ENCODE results near the gene EEFSEC.

Gene EEFSEC

GRCh38 chr3:128218548-128219257 is 65.4 kb downstream of the EEFSEC start:
- ATAC-seq = no peak

DNA sequence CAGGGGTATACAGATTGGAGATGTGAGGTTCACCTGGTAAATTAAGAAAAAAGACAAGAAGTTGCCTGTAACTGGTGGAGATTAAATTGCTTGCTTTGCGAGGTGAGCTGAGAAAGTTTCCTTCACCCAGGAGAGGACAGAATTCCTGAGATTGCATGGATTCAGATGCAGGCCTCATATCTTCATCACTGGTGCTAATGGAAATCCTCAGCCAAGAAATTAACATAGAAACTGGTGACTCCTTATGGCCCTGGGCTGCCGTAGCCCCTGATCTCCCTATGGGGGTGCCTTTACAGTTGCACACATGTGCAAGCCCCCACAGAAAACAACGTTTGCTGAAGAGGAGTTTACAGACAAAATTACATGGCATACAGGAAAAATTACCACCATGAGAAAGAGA is 68.0 kb downstream of the EEFSEC start:
- ATAC-seq = no peak

GRCh38 chr3:128222796-128223385 is 69.6 kb downstream of the EEFSEC start:
- no peak for ATAC-seq

GRCh38 chr3:128226186-128226725 is 73.0 kb downstream of the EEFSEC start:
- ATAC-seq = no peak

- no peak for ATAC-seq
These were observed 73.6 kb downstream of the EEFSEC start for GRCh38 chr3:128226795-128227395.

- no peak for ATAC-seq
These were observed 74.2 kb downstream of the EEFSEC start for GRCh38 chr3:128227507-128227906.

GRCh38 chr3:128228366-128228910 is 75.2 kb downstream of the EEFSEC start:
- no peak for ATAC-seq

DNA sequence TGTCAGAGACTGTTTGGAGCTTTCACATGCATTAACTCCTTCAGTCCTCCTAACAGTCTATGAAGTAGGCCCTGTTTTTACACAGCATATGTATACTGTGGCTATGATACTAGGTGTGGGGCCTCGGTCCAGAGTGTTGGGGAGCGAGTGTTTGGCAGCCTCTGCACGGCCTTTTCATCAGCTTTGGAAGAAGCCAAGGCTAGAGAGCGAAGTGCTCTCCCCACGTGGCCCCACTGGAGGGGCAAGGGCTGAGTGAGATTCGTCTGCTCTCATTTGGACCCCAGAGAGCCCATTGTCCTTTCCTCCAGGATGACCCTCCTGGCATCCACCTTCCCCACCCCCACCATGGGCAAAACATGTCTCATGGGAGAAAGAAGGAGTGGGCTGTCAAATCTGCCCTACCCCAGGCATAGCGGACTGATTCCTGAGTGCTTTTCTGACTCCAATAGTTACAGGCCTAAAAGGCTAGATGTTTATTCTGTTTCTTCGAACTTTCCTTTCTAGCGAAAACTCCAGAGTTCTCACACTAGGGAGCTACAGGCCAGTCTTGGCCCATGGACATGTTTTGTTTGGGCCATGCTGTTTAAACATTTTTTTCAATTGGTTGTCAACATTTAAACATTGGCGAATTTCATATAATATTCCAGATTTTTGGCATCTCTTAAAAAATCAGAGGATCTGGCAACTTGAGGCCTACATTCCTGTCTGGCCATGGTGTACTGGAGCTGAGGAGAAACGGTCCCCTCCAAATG is 76.0 kb downstream of the EEFSEC start:
- ATAC-seq = no peak

GRCh38 chr3:128231606-128232005 is 78.3 kb downstream of the EEFSEC start:
- no peak for ATAC-seq

DNA sequence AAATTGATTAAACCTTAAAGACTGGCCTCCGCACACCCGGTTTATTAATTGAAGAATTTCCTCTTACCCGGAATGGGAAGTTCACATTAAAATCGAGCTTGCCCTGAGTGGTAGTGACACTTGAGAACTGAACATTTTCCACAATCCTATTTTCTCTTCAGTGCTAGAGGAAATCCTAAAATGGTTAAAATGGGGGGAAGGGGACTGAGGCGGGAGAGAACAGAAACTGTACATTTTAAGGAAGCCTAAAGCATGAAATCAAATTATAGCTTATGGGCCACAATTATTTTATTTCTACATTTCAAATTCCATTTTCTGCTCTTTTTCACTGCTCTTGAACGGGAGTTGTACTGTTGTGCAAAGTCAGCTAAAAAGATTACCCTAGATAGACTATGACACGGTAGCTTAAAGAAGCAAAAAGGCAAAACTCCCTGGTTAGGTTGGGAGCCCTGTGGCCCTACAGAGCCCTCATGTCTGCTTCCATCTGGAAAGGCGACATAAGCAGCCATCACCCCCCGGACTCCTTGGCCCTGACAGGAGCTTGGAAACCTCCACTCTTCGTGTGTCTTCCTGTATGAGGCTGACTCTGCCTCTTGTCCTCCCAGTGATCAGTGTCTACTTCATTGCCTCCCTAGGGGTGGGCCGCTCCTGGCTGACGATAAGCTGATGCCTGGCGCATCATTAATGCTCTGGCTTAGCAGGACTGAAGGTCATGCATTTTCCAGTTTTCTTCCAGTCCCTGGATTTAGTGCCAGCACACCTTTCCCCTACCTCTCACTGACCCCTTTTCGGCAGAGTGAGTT is 79.3 kb downstream of the EEFSEC start:
- no peak for ATAC-seq

GRCh38 chr3:128235207-128235926 is 82.1 kb downstream of the EEFSEC start:
- ATAC-seq = no peak

GRCh38 chr3:128236657-128237056 is 83.4 kb downstream of the EEFSEC start:
- ATAC-seq = no peak

DNA sequence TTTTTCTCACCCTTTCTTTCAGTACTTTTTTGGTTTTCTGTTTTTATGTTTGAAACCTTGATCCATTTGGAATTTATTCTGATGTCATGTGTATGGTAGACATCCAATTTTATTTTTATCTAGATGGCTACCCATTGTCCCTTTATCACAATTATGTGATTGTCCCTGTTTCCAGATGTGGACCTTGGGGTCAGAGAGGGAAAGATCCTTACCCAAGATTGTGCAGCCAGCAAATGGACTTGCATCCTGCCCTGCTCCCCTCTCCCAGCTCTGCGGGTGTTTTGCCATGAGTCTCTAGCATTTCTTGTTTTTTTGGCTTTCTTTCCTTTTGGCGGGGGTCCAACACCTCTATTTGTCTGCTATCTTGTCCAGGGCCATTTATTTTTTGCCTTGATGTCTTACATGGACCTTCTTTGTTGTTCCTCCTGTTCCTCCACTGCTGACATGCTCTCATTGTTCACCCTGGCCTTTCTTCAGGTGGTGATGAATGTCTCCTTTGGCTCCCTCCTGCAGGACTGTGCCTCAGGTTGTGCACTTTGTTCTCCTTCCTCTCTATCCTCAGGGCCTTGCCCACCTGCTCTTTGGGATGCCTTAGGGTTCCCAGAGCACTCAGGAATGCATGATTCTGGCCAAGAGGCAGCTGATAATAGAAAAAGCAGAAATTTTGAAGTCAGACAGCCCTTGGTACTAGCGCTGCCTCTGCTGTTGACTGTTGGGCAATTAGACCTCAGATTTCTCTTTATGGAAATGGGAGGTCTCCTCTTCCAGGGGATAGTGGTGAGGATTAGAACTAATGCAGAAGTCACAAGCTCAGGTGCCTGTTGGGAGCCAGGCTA is 84.3 kb downstream of the EEFSEC start:
- ATAC-seq = no peak

DNA sequence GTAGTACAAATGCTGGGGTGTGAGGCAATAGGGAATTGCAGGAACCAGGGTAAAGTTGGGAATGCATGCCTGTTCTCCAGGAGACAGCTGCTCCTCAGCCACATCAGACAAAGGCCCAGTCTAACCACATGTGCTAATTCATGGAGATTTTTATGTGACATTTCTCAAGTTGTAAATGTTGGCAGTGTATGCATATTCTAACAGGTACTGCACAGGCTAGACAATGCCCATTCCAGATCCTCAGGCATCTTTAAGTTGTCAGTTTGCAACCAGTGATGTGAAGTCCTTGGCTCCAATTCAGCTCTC is 84.9 kb downstream of the EEFSEC start:
- ATAC-seq = no peak

DNA sequence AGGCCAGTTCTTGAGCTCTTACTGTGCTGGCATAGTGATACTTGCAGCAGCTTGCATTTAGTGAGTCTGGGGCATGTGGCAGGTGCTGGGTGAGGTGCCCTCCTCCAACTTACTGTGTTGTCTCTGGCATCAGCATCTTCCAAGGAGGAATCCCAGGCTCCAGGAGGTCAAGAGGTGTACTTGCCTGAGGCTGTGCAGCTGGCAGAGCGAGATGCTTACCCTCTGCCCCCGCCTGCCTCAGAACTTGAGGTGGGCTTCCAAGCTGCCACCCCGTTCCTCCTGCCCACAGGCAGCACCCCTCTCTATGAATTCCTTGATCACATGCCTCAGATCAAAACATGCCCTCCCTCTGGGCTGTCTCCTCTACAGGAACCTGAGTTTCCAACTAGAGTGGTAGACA is 86.0 kb downstream of the EEFSEC start:
- no peak for ATAC-seq

GRCh38 chr3:128240232-128240631 is 87.0 kb downstream of the EEFSEC start:
- no peak for ATAC-seq

DNA sequence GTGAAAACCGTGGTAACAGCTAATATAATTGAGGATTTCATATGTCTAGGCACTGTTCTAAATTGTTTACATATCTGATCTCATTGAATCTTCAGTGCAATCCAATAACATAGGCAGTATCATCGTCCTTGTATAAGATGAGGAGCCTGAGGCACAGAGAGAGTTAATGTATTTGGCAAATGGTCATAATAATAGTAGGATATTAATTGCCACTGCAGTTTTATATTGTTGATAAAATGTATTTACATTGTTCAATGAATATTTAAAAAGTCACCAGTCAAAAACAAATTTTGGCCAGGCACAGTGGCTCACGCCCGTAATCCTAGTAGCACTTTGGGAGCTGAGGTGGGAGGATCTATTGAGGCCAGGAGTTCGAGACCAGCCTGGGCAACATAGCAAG is 88.5 kb downstream of the EEFSEC start:
- no peak for ATAC-seq

- no peak for ATAC-seq
These were observed 89.7 kb downstream of the EEFSEC start for GRCh38 chr3:128242818-128243601.

- ATAC-seq = no peak
These were observed 90.6 kb downstream of the EEFSEC start for GRCh38 chr3:128243602-128244504.

Measured in activated CD4-positive, CD25-positive, alpha-beta regulatory T cell treated with anti-CD3 and anti-CD28 coated beads, Interleukin-2, amount 50 U/mL, for 24 hours (primary cell).